OCI-LY3 (cell line): Measurements from ENCODE around the gene MSRB2.
"Not testable (repeated sequence)": the region's sequence is repeated elsewhere in the genome, so short reads cannot be mapped to it uniquely, and the experiment has no call there.

Experiments used
- H2AFZ ChIP-seq: fragments of 200-600, 300-600 bp; shearing (Covaris generic); 2 replicates; pipeline ENCODE4 v1.6.0; 2014; ENCODE audit warnings: antibody characterized with exemption, low read depth, low read length
- H3K27ac ChIP-seq: fragments of 200-600, 300-600 bp; sonication (generic); 2 replicates; pipeline ENCODE4 v1.5.1; 2014; ENCODE audit warnings: mild to moderate bottlenecking, low read length, moderate library complexity, mixed read lengths
- H3K27me3 ChIP-seq: fragments of 200-600, 300-600 bp; sonication (generic); 2 replicates; pipeline ENCODE4 v1.6.1; 2014; ENCODE audit warnings: low read depth, low read length, mixed read lengths
- H3K36me3 ChIP-seq: fragments of 200-600, 300-600 bp; sonication (generic); replicated peaks from 2 replicates; pipeline ENCODE3; 2014; ENCODE audit warnings: low read depth, low read length, mixed read lengths
- H3K4me1 ChIP-seq: fragments of 300-600, 200-600 bp; sonication (generic); 2 replicates; pipeline ENCODE4 v1.6.1; 2014; ENCODE audit warnings: low read length, mixed read lengths
- H3K4me2 ChIP-seq: fragments of 200-600, 300-600 bp; sonication (generic); 2 replicates; pipeline ENCODE4 v1.6.1; 2014; ENCODE audit warnings: low read length, mixed read lengths
- H3K4me3 ChIP-seq: fragments of 300-600, 200-600 bp; sonication (generic); 2 replicates; pipeline ENCODE4 v1.5.1; 2014; ENCODE audit warnings: antibody characterized with exemption, mild to moderate bottlenecking, low read length, moderate library complexity
- H3K79me2 ChIP-seq: fragments of 300-600, 200-600 bp; shearing (Covaris generic); 2 replicates; pipeline ENCODE4 v1.6.1; 2014; ENCODE audit warnings: mild to moderate bottlenecking, low read length, mixed read lengths
- H3K9ac ChIP-seq: fragments of 300-600, 200-600 bp; shearing (Covaris generic); 2 replicates; pipeline ENCODE4 v1.6.0; 2014; ENCODE audit warnings: mild to moderate bottlenecking, low read length, moderate library complexity
- H3K9me3 ChIP-seq: fragments of 200-600, 300-600 bp; shearing (Covaris generic); 2 replicates; pipeline ENCODE4 v1.6.1; 2014; ENCODE audit warnings: low read length, mixed read lengths; ENCODE audit not compliant: insufficient read depth
- H4K20me1 ChIP-seq: fragments of 200-600, 300-600 bp; sonication (generic); 2 replicates; pipeline ENCODE4 v1.6.1; 2016; ENCODE audit warnings: low read length, mixed read lengths; ENCODE audit not compliant: insufficient read depth
- EZH2phosphoT487 ChIP-seq: fragments of 200-600 bp; shearing (Covaris generic); IDR thresholded peaks from 2 replicates; pipeline ENCODE4 v1.6.1; 2018; ENCODE audit warnings: antibody characterized with exemption, mixed run types, low read depth
- TF ChIP-seq, protein P1 (sequence below): fragments of 200-600, 300-600 bp; sonication (generic); IDR thresholded peaks from 2 replicates; pipeline ENCODE4 v1.5.1; 2014; ENCODE audit warnings: antibody characterized with exemption, low read length, low read depth

MSRB2 gene

GRCh38 chr10:23063045-23063972 lies 32.1 kb upstream of the MSRB2 start:
- Histone ChIP-seq H3K9ac (no peak overlapping the region), H3K27ac (no peak overlapping the region), H3K36me3 (no peaks in the 10 kb centered on the region), H3K4me1 (0 out of 2 replicates have a peak, but pooled peaks cover 3% of the 10 kb centered on the region), H3K9me3 (no peaks in the 10 kb centered on the region), H2AFZ (no peak overlapping the region), H4K20me1 (no peaks in the 10 kb centered on the region), H3K27me3 (no peaks in the 10 kb centered on the region), H3K4me3 (no peak overlapping the region), H3K79me2 (no peaks in the 10 kb centered on the region), H3K4me2 (no peak overlapping the region)
- no peak for TF ChIP-seq EZH2phosphoT487
- TF ChIP-seq, protein P1, sequence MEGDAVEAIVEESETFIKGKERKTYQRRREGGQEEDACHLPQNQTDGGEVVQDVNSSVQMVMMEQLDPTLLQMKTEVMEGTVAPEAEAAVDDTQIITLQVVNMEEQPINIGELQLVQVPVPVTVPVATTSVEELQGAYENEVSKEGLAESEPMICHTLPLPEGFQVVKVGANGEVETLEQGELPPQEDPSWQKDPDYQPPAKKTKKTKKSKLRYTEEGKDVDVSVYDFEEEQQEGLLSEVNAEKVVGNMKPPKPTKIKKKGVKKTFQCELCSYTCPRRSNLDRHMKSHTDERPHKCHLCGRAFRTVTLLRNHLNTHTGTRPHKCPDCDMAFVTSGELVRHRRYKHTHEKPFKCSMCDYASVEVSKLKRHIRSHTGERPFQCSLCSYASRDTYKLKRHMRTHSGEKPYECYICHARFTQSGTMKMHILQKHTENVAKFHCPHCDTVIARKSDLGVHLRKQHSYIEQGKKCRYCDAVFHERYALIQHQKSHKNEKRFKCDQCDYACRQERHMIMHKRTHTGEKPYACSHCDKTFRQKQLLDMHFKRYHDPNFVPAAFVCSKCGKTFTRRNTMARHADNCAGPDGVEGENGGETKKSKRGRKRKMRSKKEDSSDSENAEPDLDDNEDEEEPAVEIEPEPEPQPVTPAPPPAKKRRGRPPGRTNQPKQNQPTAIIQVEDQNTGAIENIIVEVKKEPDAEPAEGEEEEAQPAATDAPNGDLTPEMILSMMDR, result no peak

- no peak overlapping the region for H3K4me3 ChIP-seq
Observed at GRCh38 chr10:23063973-23064812, 31.2 kb upstream of the MSRB2 start.

GRCh38 chr10:23064813-23065114 lies 30.6 kb upstream of the MSRB2 start:
- not testable (repeated sequence) for H3K27ac ChIP-seq, H3K79me2 ChIP-seq, H2AFZ ChIP-seq, H3K27me3 ChIP-seq, H3K9me3 ChIP-seq, H4K20me1 ChIP-seq, H3K4me2 ChIP-seq, H3K9ac ChIP-seq, H3K36me3 ChIP-seq, H3K4me3 ChIP-seq
- 0 out of 2 replicates have a peak, but pooled peaks cover 10% of the 10 kb centered on the region for H3K4me1 ChIP-seq

More at GRCh38 chr10:23063973-23064812, 31.2 kb upstream of the MSRB2 start:
- Histone ChIP-seq H3K27me3 (0 out of 2 replicates have a peak, but pooled peaks cover 1% of the 10 kb centered on the region), H3K9ac (no peak overlapping the region), H3K9me3 (no peaks in the 10 kb centered on the region), H3K27ac (no peak overlapping the region), H4K20me1 (no peaks in the 10 kb centered on the region), H3K4me2 (no peak overlapping the region), H3K4me1 (0 out of 2 replicates have a peak, but pooled peaks cover 5% of the 10 kb centered on the region), H3K79me2 (no peaks in the 10 kb centered on the region), H2AFZ (no peak overlapping the region), H3K36me3 (no peaks in the 10 kb centered on the region)
- no peak for TF ChIP-seq EZH2phosphoT487
- TF ChIP-seq, protein P1, result no peak

GRCh38 chr10:23065181-23065948 lies 30.0 kb upstream of the MSRB2 start:
- Histone ChIP-seq H3K27me3 (peaks cover 8% of the 10 kb centered on the region; the same call in 1 of the 2 replicates), H3K36me3 (no peaks in the 10 kb centered on the region), H3K9ac (no peak overlapping the region), H3K79me2 (no peaks in the 10 kb centered on the region), H3K4me1 (peaks cover 10% of the 10 kb centered on the region), H3K9me3 (no peaks in the 10 kb centered on the region), H2AFZ (no peak overlapping the region), H3K4me3 (no peak overlapping the region), H3K27ac (no peak overlapping the region), H4K20me1 (no peaks in the 10 kb centered on the region), H3K4me2 (no peak overlapping the region)
- no peak for TF ChIP-seq EZH2phosphoT487
- TF ChIP-seq, protein P1, result no peak
